ENCODE data around the gene RHOT2. TPM values are rescaled to one million over a fixed set of nuclear protein-coding genes. Genes with fewer than 3 reads are reported as not detected.
A peak's percentile ranks its signal among the peaks of the same experiment; 100 is the strongest.

The RHOT2 gene
- total RNA-seq, 1 experiment from 2014 or later = 210 TPM

DNA sequence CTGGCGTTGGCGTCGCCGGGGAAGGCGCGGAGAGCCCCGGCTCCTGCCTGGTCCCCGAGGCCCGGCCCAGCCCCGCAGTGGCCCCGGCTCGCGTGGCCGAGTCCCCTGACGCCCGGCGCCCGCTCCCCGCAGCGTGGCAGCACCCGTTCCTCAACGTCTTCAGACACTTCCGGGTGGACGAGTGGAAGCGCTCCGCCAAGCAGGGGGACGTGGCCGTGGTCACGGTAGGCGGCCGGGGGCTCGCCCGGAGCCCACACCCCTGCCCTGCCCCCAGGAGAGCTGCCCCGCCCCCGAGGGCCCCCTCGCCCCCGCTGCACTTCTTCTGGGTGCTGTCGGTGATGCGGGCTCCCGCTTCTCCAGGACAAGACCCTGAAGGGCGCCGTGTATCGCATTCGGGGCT, 18.3 kb upstream of the RHOT2 start:
- Histone ChIP-seq H3T11ph (ENCODE audit: low read length) (no peak overlapping the region), H2AK5ac (ENCODE audit: insufficient read length, low read length) (no peak overlapping the region), H4K20me1 (ENCODE audit: control insufficient read depth, insufficient read depth, insufficient read length) (no peaks in the 10 kb centered on the region), H3K79me1 (ENCODE audit: insufficient read depth, low read depth, low read length, poor library complexity, severe bottlenecking) (no peaks in the 10 kb centered on the region), H3K56ac (ENCODE audit: insufficient read length, low read depth, low read length) (no peak overlapping the region), H3K4me1 (ENCODE audit: insufficient read depth, low read length) (no peaks in the 10 kb centered on the region), H4K8ac (replicated peaks; ENCODE audit: insufficient read length, low read depth, low read length) (no peak overlapping the region), H2BK120ac (ENCODE audit: low read depth, low read length, poor library complexity, severe bottlenecking) (no peak overlapping the region), H2AFZ (ENCODE audit: low read length) (no peak overlapping the region), H3K27ac (ENCODE audit: insufficient read length, low read depth, low read length) (no peak overlapping the region), H2BK20ac (ENCODE audit: low read depth, low read length, poor library complexity, severe bottlenecking) (no peak overlapping the region), H2BK5ac (ENCODE audit: insufficient read length, low read length) (no peak overlapping the region), H3K9me3 (ENCODE audit: control insufficient read depth, low read depth, low read length) (no peaks in the 10 kb centered on the region), H3K27me3 (ENCODE audit: insufficient read depth, low read length) (no peaks in the 10 kb centered on the region), H3K23ac (ENCODE audit: insufficient read length, low read depth, low read length) (no peak overlapping the region), H3K23me2 (ENCODE audit: insufficient read length, low read depth, low read length, poor library complexity, severe bottlenecking) (peaks cover 9% of the 10 kb centered on the region), H3K9ac (ENCODE audit: extremely low read depth, insufficient read length, low read length) (no peak overlapping the region), H3K4ac (ENCODE audit: low read depth, low read length) (no peak overlapping the region), H3K79me2 (ENCODE audit: insufficient read depth, low read length) (no peaks in the 10 kb centered on the region), H4K91ac (ENCODE audit: insufficient read length, low read depth, low read length) (no peak overlapping the region), H3K14ac (ENCODE audit: insufficient read depth, low read length) (no peak overlapping the region; the same call in 1 of the 2 replicates), H2BK12ac (ENCODE audit: insufficient read length, low read depth, low read length) (no peak overlapping the region), H4K5ac (ENCODE audit: insufficient read length, low read depth, low read length) (no peak overlapping the region), H3K18ac (ENCODE audit: insufficient read length, low read depth, low read length) (no peak overlapping the region), H2BK15ac (ENCODE audit: low read depth, low read length) (no peak overlapping the region), H3K4me2 (ENCODE audit: insufficient read depth, insufficient read length, low read length) (peak overlapping the region; percentile 31)
- Mint-ChIP-seq H3K27ac (no peak overlapping the region), H3K9me3 (no peaks in the 10 kb centered on the region), H3K4me3 (peak overlapping the region; percentile 66 to 81), H3K36me3 (ENCODE audit: insufficient read depth in 1 of 3, low read depth in 3 of 3) (peaks cover 1 to 5% (median 2%) of the 10 kb centered on the region in 3 experiments; a peak in 4 of 7 replicates), H3K27me3 (ENCODE audit: low read depth) (no peaks in the 10 kb centered on the region; the same call in 1 of the 2 replicates), H3K4me1 (peaks cover 2 to 12% of the 10 kb centered on the region in 2 experiments; a peak in 3 of 4 replicates)
- TF ChIP-seq, protein P1, sequence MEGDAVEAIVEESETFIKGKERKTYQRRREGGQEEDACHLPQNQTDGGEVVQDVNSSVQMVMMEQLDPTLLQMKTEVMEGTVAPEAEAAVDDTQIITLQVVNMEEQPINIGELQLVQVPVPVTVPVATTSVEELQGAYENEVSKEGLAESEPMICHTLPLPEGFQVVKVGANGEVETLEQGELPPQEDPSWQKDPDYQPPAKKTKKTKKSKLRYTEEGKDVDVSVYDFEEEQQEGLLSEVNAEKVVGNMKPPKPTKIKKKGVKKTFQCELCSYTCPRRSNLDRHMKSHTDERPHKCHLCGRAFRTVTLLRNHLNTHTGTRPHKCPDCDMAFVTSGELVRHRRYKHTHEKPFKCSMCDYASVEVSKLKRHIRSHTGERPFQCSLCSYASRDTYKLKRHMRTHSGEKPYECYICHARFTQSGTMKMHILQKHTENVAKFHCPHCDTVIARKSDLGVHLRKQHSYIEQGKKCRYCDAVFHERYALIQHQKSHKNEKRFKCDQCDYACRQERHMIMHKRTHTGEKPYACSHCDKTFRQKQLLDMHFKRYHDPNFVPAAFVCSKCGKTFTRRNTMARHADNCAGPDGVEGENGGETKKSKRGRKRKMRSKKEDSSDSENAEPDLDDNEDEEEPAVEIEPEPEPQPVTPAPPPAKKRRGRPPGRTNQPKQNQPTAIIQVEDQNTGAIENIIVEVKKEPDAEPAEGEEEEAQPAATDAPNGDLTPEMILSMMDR (conservative IDR thresholded peaks at IDR 0.05) = no peak
- no CpG with 5 or more reads among the region's 44 CpGs for WGBS (ENCODE audit: extremely low coverage, insufficient read length, low lambda C conversion rate)
- DNase-seq = no peak

Measured in H9 (cell line).